Measurements from ENCODE around the gene ATP1A1. TPM values are rescaled to one million over a fixed set of nuclear protein-coding genes. Genes with fewer than 3 reads are reported as not detected.
A peak's percentile ranks its signal among the peaks of the same experiment; 100 is the strongest.

Gene ATP1A1
- total and polyA plus RNA-seq, 9 of the 15 experiments (the other 6 are each of a cell fraction or from before 2014, with no cell fraction given) = 99.3 to 513 (median 234) TPM

- no peak for TF ChIP-seq FOSL1 (tag; conservative IDR thresholded peaks at IDR 0.05)
- no peak for TF ChIP-seq THRA (IDR thresholded peaks at IDR 0.05)
- TF ChIP-seq HNRNPUL1 (IDR thresholded peaks at IDR 0.05; ENCODE audit: low read length) = 0 out of 2 replicates have a peak, but pooled peaks have one; percentile 9
- no peak for TF ChIP-seq THAP12 (CRISPR knock-in tag; IDR thresholded peaks at IDR 0.05)
- no peak for TF ChIP-seq ZFP30 (CRISPR knock-in tag; IDR thresholded peaks at IDR 0.05; ENCODE audit: borderline replicate concordance)
- no peak for TF ChIP-seq NRF1 (conservative IDR thresholded peaks at IDR 0.05 in 1 of 2, IDR thresholded peaks at IDR 0.05 in 1 of 2)
- no peak for TF ChIP-seq ZBTB7A (IDR thresholded peaks at IDR 0.05; ENCODE audit: borderline replicate concordance, control insufficient read depth, low read depth, low read length)
- no peak for TF ChIP-seq ZNF780A (CRISPR knock-in tag; IDR thresholded peaks at IDR 0.05)
- TF ChIP-seq, protein P1, sequence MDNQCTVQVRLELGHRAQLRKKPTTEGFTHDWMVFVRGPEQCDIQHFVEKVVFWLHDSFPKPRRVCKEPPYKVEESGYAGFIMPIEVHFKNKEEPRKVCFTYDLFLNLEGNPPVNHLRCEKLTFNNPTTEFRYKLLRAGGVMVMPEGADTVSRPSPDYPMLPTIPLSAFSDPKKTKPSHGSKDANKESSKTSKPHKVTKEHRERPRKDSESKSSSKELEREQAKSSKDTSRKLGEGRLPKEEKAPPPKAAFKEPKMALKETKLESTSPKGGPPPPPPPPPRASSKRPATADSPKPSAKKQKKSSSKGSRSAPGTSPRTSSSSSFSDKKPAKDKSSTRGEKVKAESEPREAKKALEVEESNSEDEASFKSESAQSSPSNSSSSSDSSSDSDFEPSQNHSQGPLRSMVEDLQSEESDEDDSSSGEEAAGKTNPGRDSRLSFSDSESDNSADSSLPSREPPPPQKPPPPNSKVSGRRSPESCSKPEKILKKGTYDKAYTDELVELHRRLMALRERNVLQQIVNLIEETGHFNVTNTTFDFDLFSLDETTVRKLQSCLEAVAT (IDR thresholded peaks at IDR 0.05) = no peak
- no peak for TF ChIP-seq CHD4 (IDR thresholded peaks at IDR 0.05; ENCODE audit: insufficient read depth, insufficient replicate concordance, low read depth, low read length, poor library complexity, severe bottlenecking)
- peak; percentile 70; the same call in 1 of the 2 replicates for TF ChIP-seq KLF16 (IDR thresholded peaks at IDR 0.05)
- no peak for TF ChIP-seq KAT2B (IDR thresholded peaks at IDR 0.05; ENCODE audit: low read depth, low read length)
- no peak for TF ChIP-seq PRDM10 (IDR thresholded peaks at IDR 0.05; ENCODE audit: partially characterized antibody)
- TF ChIP-seq SNIP1 (IDR thresholded peaks at IDR 0.05; ENCODE audit: low read depth) = no peak
- TF ChIP-seq ATF7 (IDR thresholded peaks at IDR 0.05) = peak; percentile 7; the same call in 1 of the 2 replicates
- no peak for TF ChIP-seq KDM2B (CRISPR knock-in tag; IDR thresholded peaks at IDR 0.05)
- no peak for TF ChIP-seq HOXB6 (CRISPR knock-in tag; IDR thresholded peaks at IDR 0.05; ENCODE audit: borderline replicate concordance)
- TF ChIP-seq SMAD2 (IDR thresholded peaks at IDR 0.05; ENCODE audit: low read depth, low read length) = no peak
These were observed 36.0 kb downstream of the ATP1A1 start (continued) for GRCh38 chr1:116408803-116409720.
